Right cardiac atrium (tissue), 5 donors: ENCODE results near the gene CYB5B. TPM values are rescaled to one million over a fixed set of nuclear protein-coding genes. Genes with fewer than 3 reads are reported as not detected.

Source experiments
- ATAC-seq, 2 donors: fragments of 200-7000 bp; cut with Tn5 transposase; one replicate each; pipeline versions ENCODE4 v1.8.0 to v1.9.1; 2020; ENCODE audit warnings: moderate library complexity in 2 of 2, mild to moderate bottlenecking in 1 of 2
- DNase-seq, 3 donors: peaks; one replicate each; pipeline ENCODE4 v3.0.0-alpha.2; 2020
- H3K27ac ChIP-seq: one replicate; pipeline ENCODE4 v1.5.1; 2013; ENCODE audit warnings: mild to moderate bottlenecking, low read length, control low read depth, moderate library complexity
- H3K27me3 ChIP-seq: one replicate; pipeline ENCODE4 v1.6.1; 2013; ENCODE audit not compliant: control insufficient read depth, insufficient read depth
- H3K4me1 ChIP-seq: one replicate; pipeline ENCODE4 v1.6.1; 2013; ENCODE audit warnings: low read length; ENCODE audit not compliant: control insufficient read depth, insufficient read depth
- H3K4me3 ChIP-seq: one replicate; pipeline ENCODE4 v1.5.1; 2013; ENCODE audit warnings: low read length, control low read depth
- H3K9me3 ChIP-seq: one replicate; pipeline ENCODE4 v1.6.1; 2013; ENCODE audit warnings: low read length; ENCODE audit not compliant: control insufficient read depth
- WGBS: extraction: QIAGEN DNeasy Blood & Tissue Kit; methylation state at CpG from one replicate; pipeline ENCODE4 v1.1.7; 2013; 5-methylcytosine and 5-hydroxymethylcytosine counted together
- intact Hi-C, 4 donors: fragments of 100-400 bp; cut with DNase I; formaldehyde crosslinking; loops; one replicate each; pipeline versions ENCODE4 v1.11.0 to v1.14.0; 2022 to 2023
- polyA plus RNA-seq: library from polyadenylated mRNA; stranded (reverse); fragments of 200-250 nt; gene quantifications from one replicate; pipeline ENCODE4 v1.2.3, GENCODE V29; 2013
- total RNA-seq, 4 donors: library from RNA; stranded (reverse); fragmentation: NEBNext Ultra II Directional; extraction: Animal tissue kit (Norgen Biotek cat#: 25700); gene quantifications; one replicate each; pipeline ENCODE4 v1.2.1, GENCODE V29; 2021
- donor health status: healthy with polysubstance abuse.
- donor health status: DM: no; HTN: yes; CAD: no.
- donor health status: DM: no; HTN: no; CAD: no.
- donor health status: DM: no; HTN: yes; CAD: no; lungs with severe emphysema.
- donor health status: DM: yes; HTN: yes; CAD: no.

The CYB5B gene
- total and polyA plus RNA-seq, 5 donors: 63.9 to 68.7 (median 65.6) TPM

DNA sequence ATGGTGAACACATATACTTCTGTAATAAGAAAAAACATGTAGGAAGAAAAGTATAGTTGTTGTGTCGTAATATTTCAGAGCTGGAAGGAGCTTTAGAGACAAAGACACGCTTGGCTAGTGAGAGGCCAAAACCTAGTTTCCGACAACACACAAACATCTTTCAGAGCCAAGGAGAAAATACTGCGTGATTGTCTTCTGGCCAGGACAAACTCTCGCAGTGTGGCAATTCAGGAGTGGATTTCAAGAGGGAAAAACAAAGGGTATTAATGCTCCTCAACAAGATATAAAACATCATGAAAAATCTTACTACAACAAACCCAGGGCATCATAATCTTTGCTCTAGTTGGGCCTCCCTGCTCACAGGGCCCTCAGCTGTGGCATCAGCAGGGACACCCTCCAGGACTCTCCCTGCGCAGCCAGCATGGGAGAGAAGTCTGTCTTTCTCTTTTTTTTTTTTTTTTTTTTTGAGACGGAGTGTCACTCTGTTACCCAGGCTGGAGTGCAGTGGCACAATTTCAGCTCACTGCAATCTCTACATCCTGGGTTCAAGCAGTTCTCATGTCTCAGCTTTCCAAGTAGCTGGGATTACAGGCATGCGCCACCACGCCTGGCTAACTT lies 66.4 kb downstream of the CYB5B start:
- intact Hi-C loops: no loop called here
- ATAC-seq (peak; percentile 37 to 62), DNase-seq (peak in 1 of 3 donors; percentile 54)
- Histone ChIP-seq H3K27ac (peak overlapping the region; percentile 59), H3K4me3 (no peak overlapping the region), H3K27me3 (no peaks in the 10 kb centered on the region), H3K9me3 (no peaks in the 10 kb centered on the region), H3K4me1 (no peaks in the 10 kb centered on the region)
- WGBS: 72% methylated on average over 9 of the region's 9 CpGs

DNA sequence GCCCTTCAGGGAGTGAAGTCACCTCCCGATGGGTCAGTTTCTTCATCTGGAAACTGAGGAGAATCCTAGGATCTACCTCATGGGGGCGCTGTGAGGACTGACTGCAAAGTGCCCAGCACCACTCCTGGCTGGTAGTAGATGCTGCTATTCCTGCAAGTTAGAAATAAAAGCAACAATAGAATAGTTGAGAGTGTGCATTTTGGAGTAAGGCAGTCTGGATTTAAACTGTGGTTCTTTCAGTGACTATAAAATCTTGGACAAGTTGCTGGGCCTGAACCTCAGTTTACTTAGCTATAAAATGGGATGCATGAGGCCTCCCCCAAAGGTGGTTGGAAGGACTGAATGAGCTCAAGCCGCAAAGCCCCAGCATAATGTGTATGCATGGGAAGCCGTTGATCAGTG lies 70.6 kb downstream of the CYB5B start:
- no peaks in the 10 kb centered on the region for H3K9me3 ChIP-seq
- H3K4me3 ChIP-seq: no peak overlapping the region
- ATAC-seq (no peak), DNase-seq (no peak)
- H3K27ac ChIP-seq: no peak overlapping the region
- intact Hi-C loops: no loop called here
- WGBS: 77% methylated on average over 4 of the region's 4 CpGs
- H3K27me3 ChIP-seq: no peaks in the 10 kb centered on the region
- H3K4me1 ChIP-seq: no peaks in the 10 kb centered on the region

DNA sequence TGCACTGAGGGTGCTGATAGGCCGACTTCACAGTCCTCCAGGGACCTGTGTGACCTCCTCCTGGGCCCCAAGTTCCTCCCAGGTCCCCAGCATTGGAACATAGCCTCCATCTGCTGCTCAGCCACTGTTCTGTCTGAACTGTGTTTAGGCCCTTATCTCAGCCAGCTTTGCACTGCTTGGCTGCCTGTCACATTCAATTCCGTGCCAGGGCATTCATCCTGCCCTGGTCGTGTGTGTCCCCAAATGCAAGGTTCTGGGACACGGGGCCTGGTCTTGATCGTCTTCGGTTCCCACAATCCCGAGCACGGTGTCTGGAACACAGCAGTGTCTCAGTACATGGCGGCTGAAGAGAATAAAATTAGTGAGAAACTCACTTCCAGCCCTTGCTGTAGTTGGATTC lies 71.4 kb downstream of the CYB5B start:
- WGBS: 42% methylated on average over 9 of the region's 9 CpGs
- no peaks in the 10 kb centered on the region for H3K4me1 ChIP-seq
- intact Hi-C loops: no loop called here
- H3K9me3 ChIP-seq: no peaks in the 10 kb centered on the region
- no peaks in the 10 kb centered on the region for H3K27me3 ChIP-seq
- peak; percentile 69 to 85 for ATAC-seq
- DNase-seq: peak; percentile 25 to 78 (median 60)
- no peak overlapping the region for H3K4me3 ChIP-seq
- no peak overlapping the region for H3K27ac ChIP-seq

DNA sequence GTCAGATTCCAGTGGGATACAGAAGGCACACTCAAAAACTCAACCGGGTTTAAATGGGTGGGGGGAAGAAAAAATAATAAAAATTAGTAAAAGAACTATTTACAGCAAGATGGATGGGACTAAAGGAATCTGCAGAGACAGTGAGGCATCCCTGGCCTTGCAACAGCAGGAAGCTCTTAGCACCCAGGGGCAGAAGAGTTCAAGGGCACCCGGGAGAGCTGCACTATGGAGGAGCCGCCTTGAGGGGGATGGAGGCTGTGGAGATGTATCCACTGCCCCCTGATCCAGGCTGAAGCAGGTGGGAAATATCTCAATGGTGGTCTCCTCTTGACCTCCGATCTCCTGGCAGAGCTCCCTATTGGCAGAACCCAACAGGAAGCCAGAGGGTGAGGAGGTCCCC lies 72.0 kb downstream of the CYB5B start:
- Histone ChIP-seq H3K9me3 (no peaks in the 10 kb centered on the region), H3K27me3 (no peaks in the 10 kb centered on the region), H3K4me3 (no peak overlapping the region), H3K27ac (no peak overlapping the region), H3K4me1 (no peaks in the 10 kb centered on the region)
- WGBS: 84% methylated on average over 4 of the region's 4 CpGs
- intact Hi-C loops: no loop called here
- no peak for ATAC-seq
- DNase-seq: no peak

DNA sequence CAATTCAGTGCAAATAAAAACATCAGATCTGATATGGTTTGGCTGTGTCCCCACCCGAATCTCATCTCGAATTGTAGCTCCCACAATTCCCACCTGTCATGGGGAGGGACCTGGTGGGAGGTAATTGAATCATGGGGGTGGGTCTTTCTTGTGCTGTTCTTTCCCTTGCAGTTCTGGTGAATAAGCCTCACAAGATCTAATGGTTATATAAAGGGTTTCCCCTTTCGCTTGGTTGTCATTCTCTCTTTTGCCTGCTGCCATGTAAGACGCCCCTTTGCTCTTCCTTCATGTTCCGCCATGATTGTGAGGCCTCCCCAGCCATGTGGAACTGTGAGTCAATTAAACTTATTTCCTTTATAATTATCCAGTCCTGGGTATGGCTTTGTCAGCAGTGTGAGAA lies 72.5 kb downstream of the CYB5B start:
- intact Hi-C loops: no loop called here

DNA sequence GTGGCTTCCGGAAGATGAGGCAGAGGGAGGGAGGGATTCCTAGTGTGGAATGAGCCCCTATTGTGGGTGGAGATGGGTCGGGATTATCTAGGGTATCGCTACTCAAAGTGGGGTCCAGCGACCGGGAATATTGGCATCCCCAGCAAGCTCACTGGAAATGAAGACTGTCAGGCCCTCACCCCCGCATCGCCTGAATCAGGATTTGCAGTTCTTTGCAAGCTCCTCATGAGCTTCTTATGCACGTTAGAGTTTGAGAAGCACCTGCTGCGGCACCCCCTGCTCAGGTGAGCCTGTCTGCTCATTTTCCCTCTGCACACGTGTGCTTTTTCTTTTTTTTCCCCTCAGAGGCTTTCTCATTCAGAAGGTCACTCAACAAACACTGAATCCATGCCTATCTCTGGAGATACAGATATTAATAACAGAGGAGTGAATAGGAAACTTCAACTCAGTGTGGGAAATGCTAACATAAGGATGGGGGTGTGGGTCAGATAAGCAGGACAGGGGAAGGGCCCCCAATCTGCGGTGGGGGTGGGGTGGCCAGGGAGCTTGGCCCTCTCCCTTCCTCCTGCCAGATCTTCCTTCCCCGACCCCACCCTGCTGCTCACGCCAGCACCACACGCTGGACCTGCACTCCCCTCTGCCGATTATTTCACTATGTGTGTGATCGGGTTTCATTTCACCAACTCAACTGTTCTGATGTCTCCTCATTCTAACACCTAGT lies 73.6 kb downstream of the CYB5B start:
- ATAC-seq: no peak
- intact Hi-C loops: no loop called here
- Histone ChIP-seq H3K27ac (no peak overlapping the region), H3K27me3 (no peaks in the 10 kb centered on the region), H3K4me1 (no peaks in the 10 kb centered on the region), H3K9me3 (no peaks in the 10 kb centered on the region), H3K4me3 (no peak overlapping the region)
- no peak for DNase-seq
- 64% methylated on average over 16 of the region's 16 CpGs for WGBS

More for the DNA sequence above, 72.5 kb downstream of the CYB5B start:
- 91% methylated on average over 5 of the region's 5 CpGs for WGBS
- Histone ChIP-seq H3K27ac (no peak overlapping the region), H3K27me3 (no peaks in the 10 kb centered on the region), H3K4me1 (no peaks in the 10 kb centered on the region), H3K4me3 (no peak overlapping the region), H3K9me3 (no peaks in the 10 kb centered on the region)
- DNase-seq: no peak
- ATAC-seq: no peak

DNA sequence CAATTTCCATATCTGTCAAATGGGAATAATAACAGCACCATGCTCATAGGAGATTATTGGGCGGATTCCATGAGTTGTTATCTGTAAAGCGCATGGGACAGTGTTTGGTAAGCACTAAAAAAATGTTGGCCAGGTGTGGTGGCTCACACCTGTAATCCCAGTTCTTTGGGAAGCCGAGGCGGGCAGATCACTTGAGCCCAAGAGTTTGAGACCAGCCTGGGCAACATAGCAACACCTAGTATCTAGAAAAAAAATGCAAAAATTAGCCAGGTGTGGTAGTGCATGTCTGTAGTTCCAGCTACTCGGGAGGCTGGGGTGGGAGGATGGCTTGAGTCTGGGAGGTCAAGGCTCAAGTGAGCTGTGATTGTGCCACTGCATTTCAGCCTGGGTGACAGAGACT lies 74.5 kb downstream of the CYB5B start:
- ATAC-seq (no peak), DNase-seq (no peak)
- Histone ChIP-seq H3K27ac (no peak overlapping the region), H3K4me3 (no peak overlapping the region), H3K4me1 (no peaks in the 10 kb centered on the region), H3K27me3 (no peaks in the 10 kb centered on the region), H3K9me3 (no peaks in the 10 kb centered on the region)
- 96% methylated on average over 5 of the region's 5 CpGs for WGBS
- intact Hi-C loops: no loop called here

DNA sequence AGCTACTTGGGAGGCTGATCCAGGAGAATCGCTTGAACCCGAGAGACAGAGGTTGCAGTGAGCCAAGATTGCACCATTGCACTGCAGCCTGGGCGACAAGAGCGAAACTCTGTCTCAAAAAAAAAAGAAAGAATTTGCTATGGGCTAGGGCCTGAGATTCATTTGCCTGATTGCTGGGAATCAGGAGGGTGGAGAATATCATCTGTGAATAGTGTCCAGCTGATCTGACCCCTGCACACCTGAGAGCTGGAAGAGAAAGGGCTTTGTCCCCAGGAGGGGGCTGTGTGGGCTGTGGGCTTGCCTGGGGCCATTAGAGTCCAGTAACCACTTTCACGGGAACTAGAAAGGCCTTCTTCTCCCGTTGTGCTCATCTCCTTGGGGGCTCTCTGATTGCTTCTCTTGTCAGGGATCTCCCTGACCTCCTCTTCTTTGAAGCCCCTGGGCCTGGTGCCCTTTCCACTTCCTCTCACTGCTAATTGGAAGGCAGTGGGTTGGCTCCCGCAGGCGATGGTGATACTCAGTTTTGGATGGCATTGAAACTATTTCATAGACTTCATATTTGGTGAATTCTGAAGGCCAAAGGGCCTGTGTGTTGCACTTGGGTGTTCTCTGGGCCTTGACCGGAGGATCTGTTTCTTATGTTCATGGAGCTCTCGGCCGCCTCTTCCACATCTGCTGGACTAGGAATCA lies 75.3 kb downstream of the CYB5B start:
- DNase-seq: no peak
- ATAC-seq: no peak
- Histone ChIP-seq H3K27ac (no peak overlapping the region), H3K4me1 (no peaks in the 10 kb centered on the region), H3K4me3 (no peak overlapping the region), H3K27me3 (no peaks in the 10 kb centered on the region), H3K9me3 (no peaks in the 10 kb centered on the region)
- intact Hi-C loops: no loop called here
- 88% methylated on average over 11 of the region's 11 CpGs for WGBS

GRCh38 chr16:69500496-69500895 lies 76.1 kb downstream of the CYB5B start:
- WGBS: 92% methylated on average over 4 of the region's 4 CpGs

GRCh38 chr16:69501956-69502745 lies 77.7 kb downstream of the CYB5B start:
- intact Hi-C loops: no loop called here
- ATAC-seq (peak in 1 of 2 donors; percentile 35), DNase-seq (no peak)
- no peaks in the 10 kb centered on the region for H3K27me3 ChIP-seq
- H3K27ac ChIP-seq: no peak overlapping the region
- H3K4me1 ChIP-seq: no peaks in the 10 kb centered on the region
- no peaks in the 10 kb centered on the region for H3K9me3 ChIP-seq
- H3K4me3 ChIP-seq: no peak overlapping the region
- WGBS: 50% methylated on average over 4 of the region's 4 CpGs

More at GRCh38 chr16:69500496-69500895, 76.1 kb downstream of the CYB5B start:
- Histone ChIP-seq H3K4me3 (no peak overlapping the region), H3K27me3 (no peaks in the 10 kb centered on the region), H3K27ac (no peak overlapping the region), H3K4me1 (no peaks in the 10 kb centered on the region), H3K9me3 (no peaks in the 10 kb centered on the region)
- ATAC-seq (no peak), DNase-seq (no peak)
- intact Hi-C loops: no loop called here

GRCh38 chr16:69503244-69503643 lies 78.8 kb downstream of the CYB5B start:
- no peak overlapping the region for H3K27ac ChIP-seq
- H3K27me3 ChIP-seq: no peaks in the 10 kb centered on the region
- H3K9me3 ChIP-seq: no peaks in the 10 kb centered on the region
- H3K4me1 ChIP-seq: peaks cover under 1% of the 10 kb centered on the region
- no peak for ATAC-seq
- intact Hi-C loops: no loop called here
- no peak overlapping the region for H3K4me3 ChIP-seq
- WGBS: 92% methylated on average over 4 of the region's 4 CpGs
- no peak for DNase-seq
